ENCODE data around the gene ODC1. TPM values are rescaled to one million over a fixed set of nuclear protein-coding genes. Genes with fewer than 3 reads are reported as not detected.

Gene ODC1
- total RNA-seq, 1 experiment from 2014 or later: 46.6 TPM

- TF ChIP-seq CREM (CRISPR knock-in tag; IDR thresholded peaks at IDR 0.05): no peak
- TF ChIP-seq CREB1 (CRISPR knock-in tag; IDR thresholded peaks at IDR 0.05): no peak
- no peak for TF ChIP-seq ZSCAN18 (CRISPR knock-in tag; IDR thresholded peaks at IDR 0.05)
- TF ChIP-seq GRHL2 (CRISPR knock-in tag; IDR thresholded peaks at IDR 0.05; ENCODE audit: insufficient replicate concordance, severe bottlenecking): no peak
- no peak for TF ChIP-seq ATF2 (CRISPR knock-in tag; IDR thresholded peaks at IDR 0.05; ENCODE audit: borderline replicate concordance, low read depth)
- H3K4me1 Mint-ChIP-seq: peaks cover 9% of the 10 kb centered on the region
- no peaks in the 10 kb centered on the region for H3K27me3 Mint-ChIP-seq (ENCODE audit: low read depth)
- no peak overlapping the region for H3K27ac Mint-ChIP-seq
- no peak overlapping the region for H3K4me3 Mint-ChIP-seq
- ChIA-PET CTCF (interaction anchor here (0.6 to 2.1 kb wide), 6 partner anchors 14 to 262 kb away, joined by 3 to 6 read pairs (median 4); no protein-coding TSS in a partner anchor), POLR2A (no interaction called here)
- DNase-seq (ENCODE audit: low spot score): no peak
- no peak for ATAC-seq
- no peaks in the 10 kb centered on the region for H3K9me3 Mint-ChIP-seq
- peaks cover 3% of the 10 kb centered on the region; the same call in 1 of the 2 replicates for H3K36me3 Mint-ChIP-seq
Measured at GRCh38 chr2:10404324-10405143, 43.6 kb downstream of the ODC1 start.

- TF ChIP-seq FOXP1 (CRISPR knock-in tag; IDR thresholded peaks at IDR 0.05; ENCODE audit: borderline replicate concordance) (no peak), CTCF (IDR thresholded peaks at IDR 0.05) (no peak), GTF2I (CRISPR knock-in tag; conservative IDR thresholded peaks at IDR 0.05) (no peak), ZNF121 (CRISPR knock-in tag; IDR thresholded peaks at IDR 0.05) (no peak), ZMAT4 (CRISPR knock-in tag; IDR thresholded peaks at IDR 0.05) (no peak), HMGA2 (CRISPR knock-in tag; IDR thresholded peaks at IDR 0.05) (no peak), TP53 (CRISPR knock-in tag; IDR thresholded peaks at IDR 0.05) (no peak), CREB1 (CRISPR knock-in tag; IDR thresholded peaks at IDR 0.05) (no peak), ZNF138 (CRISPR knock-in tag; conservative IDR thresholded peaks at IDR 0.05) (no peak), ELF4 (CRISPR knock-in tag; IDR thresholded peaks at IDR 0.05; ENCODE audit: low read depth) (no peak)
- Mint-ChIP-seq H3K9me3 (no peaks in the 10 kb centered on the region), H3K4me3 (no peak overlapping the region), H3K27ac (no peak overlapping the region), H3K4me1 (no peaks in the 10 kb centered on the region; the same call in 1 of the 2 replicates), H3K36me3 (peaks cover 5% of the 10 kb centered on the region), H3K27me3 (ENCODE audit: low read depth) (no peaks in the 10 kb centered on the region)
- no peak for DNase-seq (ENCODE audit: low spot score)
- ATAC-seq: no peak
- POLR2A ChIA-PET: no interaction called here
- CTCF ChIA-PET: interaction anchor here (0.6 kb wide), 1 partner anchor 20 kb away, joined by 3 read pairs; no protein-coding TSS in a partner anchor
Measured at GRCh38 chr2:10402653-10403215, 45.4 kb downstream of the ODC1 start.

- Mint-ChIP-seq H3K9me3 (no peaks in the 10 kb centered on the region), H3K36me3 (peaks cover 5% of the 10 kb centered on the region), H3K4me1 (no peaks in the 10 kb centered on the region; the same call in 1 of the 2 replicates), H3K27me3 (ENCODE audit: low read depth) (no peaks in the 10 kb centered on the region), H3K27ac (no peak overlapping the region), H3K4me3 (no peak overlapping the region)
- no peak for ATAC-seq
- CTCF ChIA-PET: no interaction called here
- POLR2A ChIA-PET: no interaction called here
- DNase-seq (ENCODE audit: low spot score): no peak
- no peak for TF ChIP-seq RELA (CRISPR knock-in tag; IDR thresholded peaks at IDR 0.05; ENCODE audit: borderline replicate concordance)
- no peak for TF ChIP-seq NFATC4 (CRISPR knock-in tag; IDR thresholded peaks at IDR 0.05)
- TF ChIP-seq ZNF671 (CRISPR knock-in tag; IDR thresholded peaks at IDR 0.05): no peak
- TF ChIP-seq SP1 (CRISPR knock-in tag; conservative IDR thresholded peaks at IDR 0.05): no peak
- no peak for TF ChIP-seq ZNF281 (CRISPR knock-in tag; IDR thresholded peaks at IDR 0.05)
- no peak for TF ChIP-seq STAT6 (CRISPR knock-in tag; conservative IDR thresholded peaks at IDR 0.05; ENCODE audit: low read depth)
Measured at GRCh38 chr2:10402062-10402585, 46.0 kb downstream of the ODC1 start.
